ENCODE data around the gene SRGAP3. TPM values are rescaled to one million over a fixed set of nuclear protein-coding genes. Genes with fewer than 3 reads are reported as not detected.

SRGAP3 gene
- total RNA-seq, 2 experiments from 2014 or later: 1.2 to 1.3 TPM

GRCh38 chr3:9188583-9188982 lies 60.9 kb downstream of the SRGAP3 start:
- Mint-ChIP-seq H3K27ac (no peak overlapping the region), H3K9me3 (no peaks in the 10 kb centered on the region), H3K36me3 (no peaks in the 10 kb centered on the region), H3K27me3 (no peaks in the 10 kb centered on the region), H3K4me3 (no peak overlapping the region), H3K4me1 (no peaks in the 10 kb centered on the region)
- no peak for DNase-seq

GRCh38 chr3:9185701-9186100 lies 63.7 kb downstream of the SRGAP3 start:
- H3K4me1 Mint-ChIP-seq: peaks cover 2% of the 10 kb centered on the region
- no peaks in the 10 kb centered on the region for H3K9me3 Mint-ChIP-seq
- no peaks in the 10 kb centered on the region for H3K27me3 Mint-ChIP-seq
- DNase-seq: no peak
- H3K4me3 Mint-ChIP-seq: no peak overlapping the region
- H3K36me3 Mint-ChIP-seq: no peaks in the 10 kb centered on the region
- H3K27ac Mint-ChIP-seq: no peak overlapping the region

GRCh38 chr3:9185046-9185445 lies 64.4 kb downstream of the SRGAP3 start:
- Mint-ChIP-seq H3K9me3 (no peaks in the 10 kb centered on the region), H3K4me1 (peaks cover 8% of the 10 kb centered on the region), H3K27ac (no peak overlapping the region), H3K27me3 (no peaks in the 10 kb centered on the region), H3K36me3 (no peaks in the 10 kb centered on the region), H3K4me3 (no peak overlapping the region)
- no peak for DNase-seq

GRCh38 chr3:9184461-9184835 lies 65.0 kb downstream of the SRGAP3 start:
- peaks cover 12% of the 10 kb centered on the region for H3K4me1 Mint-ChIP-seq
- H3K27me3 Mint-ChIP-seq: no peaks in the 10 kb centered on the region
- no peak for DNase-seq
- no peak overlapping the region for H3K27ac Mint-ChIP-seq
- no peaks in the 10 kb centered on the region for H3K36me3 Mint-ChIP-seq
- H3K4me3 Mint-ChIP-seq: no peak overlapping the region
- no peaks in the 10 kb centered on the region for H3K9me3 Mint-ChIP-seq

GRCh38 chr3:9183811-9184460 lies 65.5 kb downstream of the SRGAP3 start:
- no peaks in the 10 kb centered on the region for H3K36me3 Mint-ChIP-seq
- H3K27ac Mint-ChIP-seq: no peak overlapping the region
- peaks cover 12% of the 10 kb centered on the region for H3K4me1 Mint-ChIP-seq
- DNase-seq: no peak
- no peaks in the 10 kb centered on the region for H3K27me3 Mint-ChIP-seq
- H3K4me3 Mint-ChIP-seq: no peak overlapping the region
- H3K9me3 Mint-ChIP-seq: no peaks in the 10 kb centered on the region

GRCh38 chr3:9183011-9183410 lies 66.4 kb downstream of the SRGAP3 start:
- Mint-ChIP-seq H3K27ac (no peak overlapping the region), H3K9me3 (no peaks in the 10 kb centered on the region), H3K4me1 (peaks cover 12% of the 10 kb centered on the region), H3K27me3 (no peaks in the 10 kb centered on the region), H3K36me3 (no peaks in the 10 kb centered on the region), H3K4me3 (no peak overlapping the region)
- DNase-seq: no peak

GRCh38 chr3:9180764-9181117 lies 68.7 kb downstream of the SRGAP3 start:
- Mint-ChIP-seq H3K4me3 (peak overlapping the region; percentile 42), H3K9me3 (no peaks in the 10 kb centered on the region), H3K27me3 (no peaks in the 10 kb centered on the region), H3K4me1 (peaks cover 12% of the 10 kb centered on the region), H3K27ac (peak overlapping the region; percentile 44), H3K36me3 (no peaks in the 10 kb centered on the region)
- DNase-seq: no peak

- H3K4me1 Mint-ChIP-seq: peaks cover 12% of the 10 kb centered on the region
- no peaks in the 10 kb centered on the region for H3K27me3 Mint-ChIP-seq
- peak; percentile 8 for DNase-seq
- no peaks in the 10 kb centered on the region for H3K36me3 Mint-ChIP-seq
- no peaks in the 10 kb centered on the region for H3K9me3 Mint-ChIP-seq
- H3K4me3 Mint-ChIP-seq: peak overlapping the region; percentile 42
- H3K27ac Mint-ChIP-seq: peak overlapping the region; percentile 44
Measured at GRCh38 chr3:9179826-9180763, 69.4 kb downstream of the SRGAP3 start.

GRCh38 chr3:9178697-9179096 lies 70.7 kb downstream of the SRGAP3 start:
- Mint-ChIP-seq H3K9me3 (no peaks in the 10 kb centered on the region), H3K27ac (no peak overlapping the region), H3K36me3 (no peaks in the 10 kb centered on the region), H3K4me1 (peaks cover 12% of the 10 kb centered on the region), H3K27me3 (no peaks in the 10 kb centered on the region), H3K4me3 (no peak overlapping the region)
- no peak for DNase-seq

- Mint-ChIP-seq H3K4me1 (peaks cover 16% of the 10 kb centered on the region), H3K27me3 (no peaks in the 10 kb centered on the region), H3K27ac (no peak overlapping the region), H3K36me3 (no peaks in the 10 kb centered on the region), H3K9me3 (no peaks in the 10 kb centered on the region), H3K4me3 (no peak overlapping the region)
- DNase-seq: no peak
Measured at GRCh38 chr3:9175421-9175820, 74.0 kb downstream of the SRGAP3 start.

GRCh38 chr3:9173445-9173844 lies 76.0 kb downstream of the SRGAP3 start:
- no peaks in the 10 kb centered on the region for H3K36me3 Mint-ChIP-seq
- H3K27me3 Mint-ChIP-seq: no peaks in the 10 kb centered on the region
- H3K4me1 Mint-ChIP-seq: peaks cover 26% of the 10 kb centered on the region
- H3K27ac Mint-ChIP-seq: no peak overlapping the region
- H3K4me3 Mint-ChIP-seq: no peak overlapping the region
- H3K9me3 Mint-ChIP-seq: no peaks in the 10 kb centered on the region
- DNase-seq: no peak

GRCh38 chr3:9172851-9173321 lies 76.6 kb downstream of the SRGAP3 start:
- Mint-ChIP-seq H3K4me1 (peaks cover 26% of the 10 kb centered on the region), H3K36me3 (no peaks in the 10 kb centered on the region), H3K9me3 (no peaks in the 10 kb centered on the region), H3K27ac (no peak overlapping the region), H3K27me3 (no peaks in the 10 kb centered on the region), H3K4me3 (no peak overlapping the region)
- no peak for DNase-seq

GRCh38 chr3:9170851-9171160 lies 78.6 kb downstream of the SRGAP3 start:
- no peaks in the 10 kb centered on the region for H3K36me3 Mint-ChIP-seq
- H3K9me3 Mint-ChIP-seq: no peaks in the 10 kb centered on the region
- no peak overlapping the region for H3K4me3 Mint-ChIP-seq
- no peaks in the 10 kb centered on the region for H3K27me3 Mint-ChIP-seq
- H3K27ac Mint-ChIP-seq: no peak overlapping the region
- no peak for DNase-seq
- peaks cover 26% of the 10 kb centered on the region for H3K4me1 Mint-ChIP-seq

GRCh38 chr3:9169956-9170850 lies 79.2 kb downstream of the SRGAP3 start:
- no peaks in the 10 kb centered on the region for H3K9me3 Mint-ChIP-seq
- H3K27ac Mint-ChIP-seq: no peak overlapping the region
- H3K4me1 Mint-ChIP-seq: peaks cover 26% of the 10 kb centered on the region
- DNase-seq: no peak
- H3K27me3 Mint-ChIP-seq: no peaks in the 10 kb centered on the region
- H3K36me3 Mint-ChIP-seq: no peaks in the 10 kb centered on the region
- no peak overlapping the region for H3K4me3 Mint-ChIP-seq

GRCh38 chr3:9169326-9169725 lies 80.1 kb downstream of the SRGAP3 start:
- Mint-ChIP-seq H3K4me1 (peaks cover 26% of the 10 kb centered on the region), H3K27me3 (no peaks in the 10 kb centered on the region), H3K27ac (no peak overlapping the region), H3K9me3 (no peaks in the 10 kb centered on the region), H3K4me3 (no peak overlapping the region), H3K36me3 (no peaks in the 10 kb centered on the region)
- DNase-seq: no peak

Measured in activated naive CD8-positive, alpha-beta T cell treated with anti-CD3 and anti-CD28 coated beads for 36 hours (primary cell).